Suprapubic skin (tissue), 4 donors: ENCODE results near the gene IRX4. TPM values are rescaled to one million over a fixed set of nuclear protein-coding genes. Genes with fewer than 3 reads are reported as not detected.

Source experiments
- DNase-seq, 2 donors: peaks; one replicate each; pipeline ENCODE4 v3.0.0-alpha.2; 2019; ENCODE audit warnings: low spot score in 2 of 2
- H3K27ac ChIP-seq: fragments of 200-600 bp; sonication (generic); one replicate; pipeline ENCODE4 v1.5.1; 2019
- H3K27me3 ChIP-seq: fragments of 200-600 bp; sonication (generic); one replicate; pipeline ENCODE4 v1.5.1; 2019
- H3K36me3 ChIP-seq: fragments of 200-600 bp; sonication (generic); one replicate; pipeline ENCODE4 v1.5.1; 2019
- H3K4me1 ChIP-seq: fragments of 200-600 bp; sonication (generic); one replicate; pipeline ENCODE4 v1.5.1; 2019
- H3K4me3 ChIP-seq: fragments of 200-600 bp; sonication (generic); one replicate; pipeline ENCODE4 v1.5.1; 2019; ENCODE audit warnings: mild to moderate bottlenecking
- H3K9me3 ChIP-seq: fragments of 200-600 bp; sonication (generic); one replicate; pipeline ENCODE4 v1.5.1; 2019
- EP300 ChIP-seq: sonication (generic); formaldehyde crosslinking; IDR thresholded peaks from one replicate; pipeline ENCODE4 v1.6.1; 2017; ENCODE audit warnings: antibody characterized with exemption
- POLR2A ChIP-seq, 2 donors: fragments of 450-650 bp; IDR thresholded peaks; one replicate each; pipeline ENCODE4 v1.6.1; 2017; ENCODE audit warnings: antibody characterized with exemption in 2 of 2, mild to moderate bottlenecking in 2 of 2, moderate library complexity in 2 of 2
- POLR2AphosphoS5 ChIP-seq, 3 donors: sonication (generic); formaldehyde crosslinking; IDR thresholded peaks; one replicate each; pipeline ENCODE4 v1.6.1; 2017; ENCODE audit warnings: antibody characterized with exemption in 3 of 3
- WGBS: methylation state at CpG from one replicate; pipeline ENCODE4 v1.1.5; 2018; 5-methylcytosine and 5-hydroxymethylcytosine counted together
- total RNA-seq, 4 donors: library from RNA; depleted of rRNA; stranded (reverse); fragments of >200 nt; gene quantifications; one replicate each; pipeline ENCODE4 v1.1.0, GENCODE V29; 2016
- TF ChIP-seq, protein P1 (sequence below), 2 donors: fragments of 200-600 bp in 1 of 2; fragments of 450-650 bp in 1 of 2; sonication (generic) in 1 of 2; IDR thresholded peaks; one replicate each; pipeline ENCODE4 v1.5.1; 2016 to 2019; ENCODE audit warnings: antibody characterized with exemption in 2 of 2, mild to moderate bottlenecking in 1 of 2, moderate library complexity in 1 of 2

Gene IRX4
- total RNA-seq, 4 donors from 2014 or later, result 20.3 to 45.9 (median 33.5) TPM

DNA sequence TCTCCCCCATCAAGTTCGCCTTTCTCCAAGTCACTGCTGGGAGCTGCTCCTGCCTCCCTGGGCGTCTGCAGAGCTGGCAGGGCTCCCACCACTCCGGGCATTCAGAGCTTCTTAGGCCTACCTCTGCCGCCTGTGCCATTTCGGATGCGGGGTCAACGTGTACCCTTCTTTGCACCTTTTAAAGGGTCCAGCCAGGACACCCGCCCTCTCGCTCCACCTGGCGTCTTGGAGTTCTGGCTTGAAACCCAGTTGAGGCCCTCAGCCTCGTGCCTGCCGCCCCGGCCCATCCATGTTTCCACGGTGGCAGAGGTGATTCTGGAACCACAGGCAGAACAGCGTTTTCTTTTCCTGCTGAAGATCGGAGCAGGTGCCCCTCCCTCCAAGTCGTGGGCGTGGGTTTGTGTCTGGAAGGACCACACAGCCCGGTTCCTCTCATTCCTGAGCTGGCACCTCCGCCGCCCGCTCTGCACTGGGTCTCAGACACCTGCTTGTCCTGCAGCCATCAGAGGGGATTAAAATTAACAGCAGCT, 48.6 kb downstream of the IRX4 start:
- H3K27ac ChIP-seq, result no peak overlapping the region
- 76% methylated on average over 22 of the region's 22 CpGs for WGBS
- peaks cover 20% of the 10 kb centered on the region for H3K27me3 ChIP-seq
- H3K4me3 ChIP-seq, result no peak overlapping the region
- H3K4me1 ChIP-seq, result no peaks in the 10 kb centered on the region
- peak in 1 of 2 donors; percentile 38 for DNase-seq
- H3K36me3 ChIP-seq, result no peaks in the 10 kb centered on the region
- no peaks in the 10 kb centered on the region for H3K9me3 ChIP-seq
- TF ChIP-seq POLR2A (IDR thresholded peaks at IDR 0.05), result no peak
- TF ChIP-seq POLR2AphosphoS5 (IDR thresholded peaks at IDR 0.05), result no peak
- TF ChIP-seq, protein P1, sequence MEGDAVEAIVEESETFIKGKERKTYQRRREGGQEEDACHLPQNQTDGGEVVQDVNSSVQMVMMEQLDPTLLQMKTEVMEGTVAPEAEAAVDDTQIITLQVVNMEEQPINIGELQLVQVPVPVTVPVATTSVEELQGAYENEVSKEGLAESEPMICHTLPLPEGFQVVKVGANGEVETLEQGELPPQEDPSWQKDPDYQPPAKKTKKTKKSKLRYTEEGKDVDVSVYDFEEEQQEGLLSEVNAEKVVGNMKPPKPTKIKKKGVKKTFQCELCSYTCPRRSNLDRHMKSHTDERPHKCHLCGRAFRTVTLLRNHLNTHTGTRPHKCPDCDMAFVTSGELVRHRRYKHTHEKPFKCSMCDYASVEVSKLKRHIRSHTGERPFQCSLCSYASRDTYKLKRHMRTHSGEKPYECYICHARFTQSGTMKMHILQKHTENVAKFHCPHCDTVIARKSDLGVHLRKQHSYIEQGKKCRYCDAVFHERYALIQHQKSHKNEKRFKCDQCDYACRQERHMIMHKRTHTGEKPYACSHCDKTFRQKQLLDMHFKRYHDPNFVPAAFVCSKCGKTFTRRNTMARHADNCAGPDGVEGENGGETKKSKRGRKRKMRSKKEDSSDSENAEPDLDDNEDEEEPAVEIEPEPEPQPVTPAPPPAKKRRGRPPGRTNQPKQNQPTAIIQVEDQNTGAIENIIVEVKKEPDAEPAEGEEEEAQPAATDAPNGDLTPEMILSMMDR (IDR thresholded peaks at IDR 0.05), result no peak
- TF ChIP-seq EP300, result no peak

DNA sequence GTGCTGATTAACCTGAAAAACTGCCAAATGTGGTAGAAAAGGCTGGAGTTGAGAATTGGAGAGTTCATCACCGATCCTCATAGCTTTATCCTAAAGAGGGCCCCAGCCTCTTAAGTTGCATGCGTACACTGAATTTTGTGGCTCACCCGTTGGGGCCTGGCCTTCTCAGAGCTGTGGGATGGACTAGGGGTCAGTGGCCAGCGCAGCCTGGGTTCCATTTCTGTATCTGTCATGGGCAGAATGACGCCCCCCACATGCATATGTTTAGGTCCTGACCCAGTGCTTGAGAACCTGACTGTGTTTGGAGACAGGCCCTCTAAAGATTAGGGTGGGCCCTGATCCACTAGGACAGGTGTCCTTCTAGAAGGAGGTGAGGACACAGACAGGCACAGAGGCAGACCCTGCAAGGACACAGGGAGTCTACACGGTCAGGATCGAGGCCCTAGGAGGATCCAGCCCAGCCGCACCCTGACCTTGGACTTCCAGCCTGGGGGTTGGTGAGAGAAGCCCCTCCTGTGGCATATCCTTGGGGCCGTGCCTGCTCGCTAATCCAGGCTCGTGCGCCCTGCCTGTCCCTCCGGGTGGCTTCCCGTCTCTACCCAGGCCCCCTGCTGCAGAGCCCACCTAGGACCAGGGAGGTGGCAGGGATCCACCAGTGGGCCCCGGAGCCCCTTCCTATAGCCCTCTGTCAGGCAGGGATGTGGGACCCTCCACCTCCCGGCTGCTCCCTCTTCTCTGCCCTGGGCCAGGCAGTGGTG, 49.3 kb downstream of the IRX4 start:
- no peak for TF ChIP-seq EP300
- TF ChIP-seq, protein P1 (IDR thresholded peaks at IDR 0.05), result no peak
- no peak for TF ChIP-seq POLR2A (IDR thresholded peaks at IDR 0.05)
- Histone ChIP-seq H3K36me3 (no peaks in the 10 kb centered on the region), H3K9me3 (no peaks in the 10 kb centered on the region), H3K4me1 (no peaks in the 10 kb centered on the region), H3K27ac (no peak overlapping the region), H3K4me3 (no peak overlapping the region), H3K27me3 (peaks cover 14% of the 10 kb centered on the region)
- peak in 1 of 2 donors; percentile 51 for DNase-seq
- 83% methylated on average over 12 of the region's 16 CpGs for WGBS

DNA sequence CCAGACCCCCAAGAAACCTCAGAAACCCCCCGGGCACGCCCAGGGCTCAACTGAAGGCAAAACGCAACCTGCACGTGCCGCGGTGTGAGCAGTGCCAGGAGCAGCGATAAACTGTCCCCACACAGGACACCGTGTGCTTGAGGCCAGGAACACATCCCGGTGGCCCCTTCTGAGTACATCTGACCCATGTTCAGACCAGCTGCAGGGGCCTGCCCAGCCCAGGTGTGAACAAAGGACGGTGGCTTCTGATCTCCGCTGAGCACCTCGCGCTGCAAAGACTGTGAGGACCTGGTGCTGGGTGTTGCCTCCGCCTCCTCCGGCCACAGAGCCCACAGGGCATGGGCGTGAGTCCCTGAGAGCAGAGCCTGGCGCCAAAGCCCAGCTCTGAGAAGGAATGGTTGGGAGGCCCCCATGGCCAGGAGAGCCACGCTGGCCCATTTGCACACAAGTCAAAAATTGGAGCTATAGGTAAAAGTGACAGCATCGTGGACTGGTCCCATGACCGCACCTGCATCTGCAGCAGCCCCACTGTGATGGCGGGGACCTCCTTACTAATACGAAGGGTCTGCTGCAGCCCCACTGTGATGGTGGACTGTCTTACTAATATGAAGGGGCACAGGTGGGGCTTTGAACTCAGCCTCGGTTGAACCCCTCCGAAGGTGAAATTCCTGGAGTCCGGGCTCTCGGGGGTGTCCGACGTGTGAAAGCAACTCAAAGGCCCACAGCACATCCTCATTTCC, 50.0 kb downstream of the IRX4 start:
- no peak overlapping the region for H3K4me3 ChIP-seq
- no peak overlapping the region for H3K27ac ChIP-seq
- peak in 1 of 2 donors; percentile 30 for DNase-seq
- no peak for TF ChIP-seq POLR2AphosphoS5 (IDR thresholded peaks at IDR 0.05)
- no peak for TF ChIP-seq POLR2A (IDR thresholded peaks at IDR 0.05)
- TF ChIP-seq, protein P1 (IDR thresholded peaks at IDR 0.05), result no peak
- TF ChIP-seq EP300, result no peak
- H3K4me1 ChIP-seq, result no peaks in the 10 kb centered on the region
- peaks cover 14% of the 10 kb centered on the region for H3K27me3 ChIP-seq
- WGBS, result 87% methylated on average over 23 of the region's 28 CpGs
- no peaks in the 10 kb centered on the region for H3K9me3 ChIP-seq
- no peaks in the 10 kb centered on the region for H3K36me3 ChIP-seq

DNA sequence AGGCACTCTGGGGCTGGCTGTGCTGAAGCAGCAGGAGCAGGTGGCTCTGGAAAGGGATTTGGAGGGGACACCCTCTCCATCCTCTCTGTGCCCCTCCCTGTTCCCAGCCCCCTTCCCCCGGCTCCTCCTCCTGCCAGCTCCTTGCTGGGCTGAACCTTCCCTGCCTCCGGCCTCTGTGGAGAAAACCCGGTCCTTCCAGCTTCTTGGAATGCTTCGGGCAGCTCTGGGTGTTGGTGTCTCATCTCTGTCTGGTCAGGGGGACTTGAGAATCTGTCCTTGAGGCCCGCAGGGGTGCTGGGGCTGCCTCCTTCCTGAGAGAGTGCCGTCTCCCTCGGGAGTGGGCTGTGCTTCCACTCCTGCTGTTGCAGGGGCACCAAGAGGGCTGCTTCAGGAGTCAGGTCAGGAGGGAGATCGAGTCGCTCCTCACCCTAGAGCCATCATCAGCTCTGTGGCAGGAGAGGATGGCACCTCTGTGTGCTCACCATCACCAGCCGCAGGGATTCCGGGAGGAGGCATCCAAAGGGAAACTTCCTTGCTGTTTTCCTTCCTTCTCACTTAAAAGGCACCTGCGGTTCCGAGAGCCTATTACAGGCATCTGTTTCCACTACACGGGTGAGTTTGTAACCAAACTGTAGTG, 50.9 kb downstream of the IRX4 start:
- Histone ChIP-seq H3K36me3 (no peaks in the 10 kb centered on the region), H3K27ac (no peak overlapping the region), H3K4me3 (no peak overlapping the region), H3K27me3 (peaks cover 14% of the 10 kb centered on the region), H3K9me3 (no peaks in the 10 kb centered on the region), H3K4me1 (no peaks in the 10 kb centered on the region)
- no peak for TF ChIP-seq POLR2AphosphoS5 (IDR thresholded peaks at IDR 0.05)
- DNase-seq, result peak in 1 of 2 donors; percentile 43
- 43% methylated on average over 10 of the region's 14 CpGs for WGBS

DNA sequence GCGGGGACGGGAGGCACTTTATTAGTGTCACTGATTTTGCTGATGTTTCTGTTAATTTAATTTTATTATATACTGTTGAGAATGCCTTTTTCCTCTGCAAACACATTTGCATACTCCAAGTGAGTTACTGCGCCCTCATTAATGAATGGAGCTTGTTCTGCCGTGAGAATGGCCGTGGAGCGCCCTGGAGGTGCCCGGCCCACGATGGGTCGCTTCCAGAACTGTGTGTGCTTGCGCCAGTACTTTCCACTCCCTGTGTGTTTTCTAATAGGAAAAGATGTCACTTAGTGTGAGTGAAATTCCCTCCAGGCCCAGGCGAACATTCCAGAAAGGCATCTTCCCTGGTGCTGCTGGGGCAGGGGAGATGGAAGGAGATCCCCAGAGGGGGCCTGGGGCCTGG, 51.5 kb downstream of the IRX4 start:
- Histone ChIP-seq H3K27ac (no peak overlapping the region), H3K4me3 (no peak overlapping the region), H3K4me1 (no peaks in the 10 kb centered on the region), H3K36me3 (no peaks in the 10 kb centered on the region), H3K9me3 (no peaks in the 10 kb centered on the region), H3K27me3 (peaks cover 11% of the 10 kb centered on the region)
- WGBS, result 77% methylated on average over 11 of the region's 11 CpGs
- TF ChIP-seq, protein P1 (IDR thresholded peaks at IDR 0.05), result no peak
- TF ChIP-seq POLR2A (IDR thresholded peaks at IDR 0.05), result no peak
- no peak for TF ChIP-seq EP300
- no peak for TF ChIP-seq POLR2AphosphoS5 (IDR thresholded peaks at IDR 0.05)
- no peak for DNase-seq
